ENCODE results near the gene NR3C1.

DNA sequence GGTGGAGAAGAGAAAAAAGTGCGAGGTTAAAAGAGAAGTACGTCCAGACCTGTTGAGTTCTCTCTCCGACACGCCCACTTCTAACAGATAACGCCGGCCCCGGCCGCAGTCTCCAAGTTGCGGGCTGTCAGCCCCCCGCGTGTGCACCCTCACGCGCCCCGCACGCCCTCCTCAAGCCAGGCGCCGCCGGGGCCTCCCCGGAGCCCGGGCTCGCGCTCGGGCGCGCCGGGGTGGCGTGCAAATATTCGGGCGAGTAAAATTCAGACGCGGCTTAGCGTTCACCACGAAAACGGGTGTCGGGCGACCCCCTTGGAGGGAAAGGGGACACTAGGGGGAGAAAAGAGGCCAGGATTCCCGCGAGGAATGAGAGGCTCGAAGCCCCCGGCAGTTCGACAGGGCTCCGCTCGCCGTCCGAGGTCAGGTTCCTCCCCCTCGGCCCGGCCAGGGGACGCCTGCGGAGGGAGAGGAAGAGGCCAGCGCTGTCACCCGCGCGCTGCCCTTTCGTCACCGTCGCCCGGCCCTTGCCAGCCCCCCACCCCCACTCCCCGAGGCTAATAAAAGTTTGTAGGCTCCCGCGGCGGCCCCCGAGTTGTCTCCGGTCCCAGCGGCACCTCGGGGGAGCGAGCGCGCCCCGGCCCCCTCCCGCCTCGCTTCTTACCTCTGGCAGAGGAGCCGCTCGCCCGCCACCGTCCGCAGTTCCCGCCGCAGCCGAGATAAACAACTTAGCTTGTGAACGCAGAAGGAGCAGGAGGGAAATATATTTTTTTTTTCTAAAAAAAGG, 743 bp downstream of the NR3C1 start:
- peak in 1 of 4 experiments; percentile 6 for TF ChIP-seq CTCF (IDR thresholded peaks at IDR 0.05)
- TF ChIP-seq POLR2A (IDR thresholded peaks at IDR 0.05) = no peak

Measured in uterus (tissue), 2 donors.